ENCODE measurements around the gene ZNF140.

Gene ZNF140

GRCh38 chr12:133080368-133081158, at the start of gene ZNF140:
TSS of gene ZNF140 (plus strand) at chr12:133080923. CDS start at chr12:133081321, 398 bp downstream.
- DNase-seq: peak; percentile 92 to 94

GRCh38 chr12:133037207-133038005, 43.3 kb upstream of the ZNF140 start, which contains the start of gene ZNF84:
TSS of gene ZNF84 (plus strand) at chr12:133037509. CDS start at chr12:133041468, 3,959 bp downstream.
- peak; percentile 96 to 98 for DNase-seq

- no peak for DNase-seq
Observed at GRCh38 chr12:133038118-133038709, 42.5 kb upstream of the ZNF140 start.

- DNase-seq: no peak
Observed at GRCh38 chr12:133046698-133047097, 34.0 kb upstream of the ZNF140 start.

- no peak for DNase-seq
Observed at GRCh38 chr12:133057446-133057845, 23.3 kb upstream of the ZNF140 start.

- DNase-seq: no peak
Observed at GRCh38 chr12:133058203-133059113, 22.3 kb upstream of the ZNF140 start.

GRCh38 chr12:133061954-133062353, 18.8 kb upstream of the ZNF140 start:
- DNase-seq: no peak

- DNase-seq: no peak
Observed at GRCh38 chr12:133063556-133063955, 17.2 kb upstream of the ZNF140 start.

GRCh38 chr12:133073836-133074235, 6.9 kb upstream of the ZNF140 start:
- no peak for DNase-seq

- peak; percentile 91 to 96 for DNase-seq
Observed at GRCh38 chr12:133080026-133080367, 726 bp upstream of the ZNF140 start.

- DNase-seq: no peak
Observed at GRCh38 chr12:133081159-133081780, 547 bp downstream of the ZNF140 start.

- no peak for DNase-seq
Observed at GRCh38 chr12:133083345-133083744, 2.6 kb downstream of the ZNF140 start.

- no peak for DNase-seq
Observed at GRCh38 chr12:133105620-133106019, 24.9 kb downstream of the ZNF140 start.

- no peak for DNase-seq
Observed at GRCh38 chr12:133106253-133106652, 25.5 kb downstream of the ZNF140 start.

- DNase-seq: no peak
Observed at GRCh38 chr12:133107121-133107520, 26.4 kb downstream of the ZNF140 start.

GRCh38 chr12:133108150-133108549, 27.4 kb downstream of the ZNF140 start:
- DNase-seq: no peak

- DNase-seq: no peak
Observed at GRCh38 chr12:133120385-133121191, 39.9 kb downstream of the ZNF140 start.

GRCh38 chr12:133124674-133125073, 44.0 kb downstream of the ZNF140 start:
- DNase-seq: no peak

GRCh38 chr12:133129368-133130037, 48.8 kb downstream of the ZNF140 start:
- peak in 1 of 2 donors; percentile 7 for DNase-seq

GRCh38 chr12:133130038-133130807, 49.5 kb downstream of the ZNF140 start, which contains the start of the genes ZNF10 and ZNF891:
TSS of gene ZNF10 (plus strand) at chr12:133130627. CDS start at chr12:133144493, 13,866 bp downstream.
TSS of gene ZNF891 (minus strand) at chr12:133130274. CDS start at chr12:133121918, 8,356 bp downstream.
- peak; percentile 97 to 98 for DNase-seq

Measured in stimulated activated CD4-positive, alpha-beta T cell treated with anti-CD3 and anti-CD28 coated beads, Interleukin-2, amount 100 ng/mL, for 24 hours (primary cell).